BE2C (cell line): ENCODE measurements around the gene SLC16A8.

Source experiments
- DNase-seq: peaks from one replicate; pipeline ENCODE4 v3.0.0-alpha.2; 2020
- H3K27me3 ChIP-seq: fragments of 250-450 bp; sonication (Bioruptor Pico); 2 replicates; pipeline ENCODE4 v1.5.1; 2020; ENCODE audit warnings: mild to moderate bottlenecking
- H3K36me3 ChIP-seq: fragments of 250-450 bp; sonication (Bioruptor Pico); 2 replicates; pipeline ENCODE4 v1.5.1; 2020; ENCODE audit warnings: mild to moderate bottlenecking
- H3K4me1 ChIP-seq: fragments of 250-450 bp; sonication (Bioruptor Pico); 2 replicates; pipeline ENCODE4 v1.5.1; 2020
- H3K4me3 ChIP-seq: 2 replicates; pipeline ENCODE4 v1.5.1; 2011; ENCODE audit warnings: low read depth, low read length
- H3K9me3 ChIP-seq: fragments of 250-450 bp; sonication (Bioruptor Pico); 2 replicates; pipeline ENCODE4 v1.5.1; 2020
- TF ChIP-seq, protein P1 (sequence below): IDR thresholded peaks from 2 replicates; pipeline ENCODE4 v1.5.1; 2012; ENCODE audit warnings: mild to moderate bottlenecking, low read depth, low read length

SLC16A8 gene

DNA sequence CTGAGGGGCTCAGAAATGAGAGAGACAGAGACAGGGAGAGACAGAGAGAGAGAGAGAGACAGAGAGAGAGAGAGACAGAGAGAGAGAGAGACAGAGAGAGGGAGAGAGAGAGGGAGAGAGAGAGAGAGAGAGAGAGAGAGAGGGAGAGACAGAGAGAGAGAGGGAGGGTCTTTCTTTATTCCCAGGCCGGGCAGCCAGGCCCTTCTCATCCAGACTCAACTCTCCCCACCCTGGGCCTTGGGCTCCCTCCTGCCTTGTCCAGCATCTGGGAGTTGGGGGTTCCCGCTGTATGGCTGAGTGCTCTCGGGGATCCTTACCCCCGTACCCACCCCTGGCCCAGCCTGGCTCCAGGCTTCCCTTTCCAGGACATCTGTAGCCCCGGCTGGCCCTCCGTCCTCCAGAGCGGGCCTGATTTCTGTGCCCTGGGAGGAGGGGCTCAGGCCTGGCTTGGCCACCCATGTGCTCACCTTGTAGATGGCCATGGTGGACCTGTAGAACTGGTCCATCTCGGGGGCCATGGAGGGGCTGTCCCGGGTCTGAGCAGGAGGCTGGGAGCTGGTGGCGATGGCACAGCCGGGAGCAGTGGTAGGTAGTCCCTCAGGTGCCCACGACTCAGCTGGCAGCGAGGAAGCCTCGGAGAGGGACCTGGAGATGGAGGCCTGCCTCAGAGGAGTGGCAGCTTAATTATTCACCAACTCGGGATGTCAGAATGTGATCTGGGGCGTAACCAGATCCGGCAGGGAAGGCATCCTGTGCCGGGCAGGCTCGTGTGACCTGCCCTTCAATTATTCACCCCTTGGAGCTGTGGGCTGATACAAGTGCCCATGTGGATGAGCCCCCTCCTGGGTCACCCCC lies 26.3 kb upstream of the SLC16A8 start, which contains the start of gene BAIAP2L2:
Gene BAIAP2L2, minus strand, starts transcription at position 677 of the 855 bp plus-strand sequence. Its CDS starts 159 bp downstream, at position 518.
- no peaks in the 10 kb centered on the region for H3K27me3 ChIP-seq
- peaks cover 3% of the 10 kb centered on the region; the same call in 1 of the 2 replicates for H3K4me1 ChIP-seq
- no peak for DNase-seq
- TF ChIP-seq, protein P1, sequence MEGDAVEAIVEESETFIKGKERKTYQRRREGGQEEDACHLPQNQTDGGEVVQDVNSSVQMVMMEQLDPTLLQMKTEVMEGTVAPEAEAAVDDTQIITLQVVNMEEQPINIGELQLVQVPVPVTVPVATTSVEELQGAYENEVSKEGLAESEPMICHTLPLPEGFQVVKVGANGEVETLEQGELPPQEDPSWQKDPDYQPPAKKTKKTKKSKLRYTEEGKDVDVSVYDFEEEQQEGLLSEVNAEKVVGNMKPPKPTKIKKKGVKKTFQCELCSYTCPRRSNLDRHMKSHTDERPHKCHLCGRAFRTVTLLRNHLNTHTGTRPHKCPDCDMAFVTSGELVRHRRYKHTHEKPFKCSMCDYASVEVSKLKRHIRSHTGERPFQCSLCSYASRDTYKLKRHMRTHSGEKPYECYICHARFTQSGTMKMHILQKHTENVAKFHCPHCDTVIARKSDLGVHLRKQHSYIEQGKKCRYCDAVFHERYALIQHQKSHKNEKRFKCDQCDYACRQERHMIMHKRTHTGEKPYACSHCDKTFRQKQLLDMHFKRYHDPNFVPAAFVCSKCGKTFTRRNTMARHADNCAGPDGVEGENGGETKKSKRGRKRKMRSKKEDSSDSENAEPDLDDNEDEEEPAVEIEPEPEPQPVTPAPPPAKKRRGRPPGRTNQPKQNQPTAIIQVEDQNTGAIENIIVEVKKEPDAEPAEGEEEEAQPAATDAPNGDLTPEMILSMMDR = no peak
- no peaks in the 10 kb centered on the region for H3K9me3 ChIP-seq
- H3K4me3 ChIP-seq = no peak within 1 kb of the TSS
- H3K36me3 ChIP-seq = no peaks in the 10 kb centered on the region

- H3K9me3 ChIP-seq = no peaks in the 10 kb centered on the region
- DNase-seq = no peak
- H3K4me1 ChIP-seq = no peaks in the 10 kb centered on the region
- TF ChIP-seq, protein P1 = no peak
- H3K27me3 ChIP-seq = no peaks in the 10 kb centered on the region
- no peak overlapping the region for H3K4me3 ChIP-seq
- no peaks in the 10 kb centered on the region for H3K36me3 ChIP-seq
Measured at GRCh38 chr22:38109371-38110001, 25.5 kb upstream of the SLC16A8 start.

GRCh38 chr22:38108561-38109319 lies 24.8 kb upstream of the SLC16A8 start:
- no peaks in the 10 kb centered on the region for H3K36me3 ChIP-seq
- TF ChIP-seq, protein P1 = no peak
- H3K4me3 ChIP-seq = no peak overlapping the region
- H3K9me3 ChIP-seq = no peaks in the 10 kb centered on the region
- DNase-seq = no peak
- no peaks in the 10 kb centered on the region for H3K27me3 ChIP-seq
- H3K4me1 ChIP-seq = no peaks in the 10 kb centered on the region

- no peaks in the 10 kb centered on the region for H3K9me3 ChIP-seq
- H3K4me1 ChIP-seq = no peaks in the 10 kb centered on the region
- peak; percentile 18 for DNase-seq
- H3K27me3 ChIP-seq = no peaks in the 10 kb centered on the region
- TF ChIP-seq, protein P1 = no peak
- H3K36me3 ChIP-seq = no peaks in the 10 kb centered on the region
- H3K4me3 ChIP-seq = no peak overlapping the region
Measured at GRCh38 chr22:38107692-38108515, 23.9 kb upstream of the SLC16A8 start.

DNA sequence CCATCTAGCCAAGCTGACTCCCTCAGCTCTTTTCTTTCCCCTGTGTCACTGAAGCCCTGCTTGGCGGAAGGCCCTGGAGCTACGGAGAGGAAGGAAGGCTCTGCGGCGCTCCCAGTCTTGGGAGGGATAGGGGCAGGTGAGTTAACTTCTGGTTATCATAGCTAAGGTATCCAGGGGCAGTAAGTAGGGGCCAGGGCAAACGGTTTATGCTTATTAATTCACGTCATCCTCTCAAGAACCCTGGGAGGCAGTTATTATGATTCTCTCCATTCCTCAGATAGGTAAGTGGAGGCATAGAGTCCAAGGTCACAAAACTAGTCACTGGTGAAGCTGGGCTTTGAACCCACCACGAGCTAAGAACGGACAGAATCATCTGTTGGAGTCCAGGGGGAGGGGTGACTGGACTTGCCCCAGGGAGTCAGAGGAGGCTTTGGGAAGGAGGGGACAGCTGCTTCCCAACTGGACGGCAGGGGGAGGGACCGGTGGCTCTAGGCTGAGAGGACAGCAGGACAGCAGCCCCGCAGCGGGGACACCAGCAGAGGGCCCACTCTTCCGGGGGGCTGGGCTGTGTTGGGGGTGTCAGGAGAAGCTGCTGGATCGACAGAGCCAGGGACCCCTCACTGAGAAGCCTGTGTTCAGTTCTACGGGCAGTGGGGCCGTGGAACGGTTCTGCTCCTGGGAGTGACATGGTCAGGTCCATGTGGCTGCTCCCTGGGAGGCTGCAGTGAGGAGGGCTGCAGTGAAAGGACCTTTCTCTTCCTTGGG lies 23.0 kb upstream of the SLC16A8 start:
- H3K36me3 ChIP-seq = no peaks in the 10 kb centered on the region
- peak; percentile 15 for DNase-seq
- TF ChIP-seq, protein P1 = no peak
- H3K9me3 ChIP-seq = no peaks in the 10 kb centered on the region
- no peak overlapping the region for H3K4me3 ChIP-seq
- no peaks in the 10 kb centered on the region for H3K27me3 ChIP-seq
- no peaks in the 10 kb centered on the region for H3K4me1 ChIP-seq
